HuH-7 (cell line): ENCODE measurements around the gene CSGALNACT2.
"Not testable (repeated sequence)": the region's sequence is repeated elsewhere in the genome, so short reads cannot be mapped to it uniquely, and the experiment has no call there.

ENCODE experiments used
- DNase-seq: peaks from one replicate; pipeline ENCODE4 v3.0.0; 2011; ENCODE audit warnings: low spot score

Gene CSGALNACT2

DNA sequence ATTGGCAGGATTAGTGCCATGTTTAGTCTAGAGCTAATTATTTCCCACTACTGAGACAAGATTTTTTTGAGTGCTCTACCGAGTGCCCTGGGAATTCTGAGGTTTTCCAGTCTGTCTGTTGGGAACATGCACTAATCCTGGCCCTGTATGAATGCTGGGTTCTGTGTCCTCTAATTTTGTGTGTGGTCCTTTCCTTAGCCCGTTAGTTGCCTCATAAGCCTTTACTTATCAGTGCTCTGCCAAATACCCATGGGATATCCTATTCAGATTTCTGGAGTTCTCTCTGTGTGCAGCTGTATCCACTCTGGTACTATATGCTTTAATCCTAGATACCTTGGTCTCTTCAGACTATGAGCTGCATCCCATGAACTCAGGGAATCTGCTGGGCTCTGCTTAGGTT, 13.1 kb downstream of the CSGALNACT2 start:
- no peak for DNase-seq

DNA sequence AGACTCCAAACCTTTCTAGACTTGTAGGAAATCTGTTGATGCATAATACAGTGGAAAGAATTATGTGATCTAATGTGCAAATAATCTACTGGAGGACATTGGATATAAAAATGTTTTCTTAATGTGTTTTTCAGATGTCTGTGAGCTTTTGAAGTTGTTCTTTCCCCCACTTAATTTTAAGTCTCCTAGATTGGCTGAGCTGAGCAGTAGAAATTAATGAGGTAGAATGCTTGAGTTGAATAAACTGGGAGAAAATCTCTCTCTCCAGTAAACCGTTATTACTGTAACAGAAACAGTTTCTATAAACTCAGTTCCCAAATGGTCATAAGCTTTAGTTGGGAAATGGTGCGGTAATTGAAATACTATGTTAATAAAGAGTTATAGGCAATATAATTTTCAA, 15.7 kb downstream of the CSGALNACT2 start:
- no peak for DNase-seq

DNA sequence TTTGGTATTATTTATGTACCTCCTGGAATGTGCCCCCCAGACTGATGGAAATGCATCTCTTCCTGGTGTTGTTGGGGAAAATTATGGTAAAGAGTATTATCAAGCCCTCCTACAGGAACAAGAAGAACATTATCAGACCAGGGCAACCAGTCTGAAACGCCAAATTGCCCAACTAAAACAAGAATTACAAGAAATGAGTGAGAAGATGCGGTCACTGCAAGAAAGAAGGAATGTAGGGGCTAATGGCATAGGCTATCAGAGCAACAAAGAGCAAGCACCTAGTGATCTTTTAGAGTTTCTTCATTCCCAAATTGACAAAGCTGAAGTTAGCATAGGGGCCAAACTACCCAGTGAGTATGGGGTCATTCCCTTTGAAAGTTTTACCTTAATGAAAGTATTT, 17.0 kb downstream of the CSGALNACT2 start:
- DNase-seq: no peak

DNA sequence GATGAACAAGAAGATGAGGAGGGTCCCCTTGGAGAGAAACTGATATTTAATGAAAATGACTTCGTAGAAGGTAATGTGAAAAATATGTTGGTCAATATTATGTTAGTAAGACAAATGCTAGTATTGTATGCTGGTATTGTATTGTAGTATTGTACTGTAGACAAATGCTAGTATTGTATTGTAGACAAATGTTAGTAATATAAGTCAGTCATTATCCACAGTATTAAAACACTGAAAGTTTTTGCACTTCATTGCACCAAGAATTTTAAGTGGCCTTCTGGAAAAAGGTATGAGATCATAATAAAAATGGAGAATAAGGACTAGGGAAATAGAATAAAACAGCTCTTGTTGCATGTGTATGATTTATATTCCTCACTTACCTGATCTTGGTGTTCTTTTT, 17.5 kb downstream of the CSGALNACT2 start:
- no peak for DNase-seq

DNA sequence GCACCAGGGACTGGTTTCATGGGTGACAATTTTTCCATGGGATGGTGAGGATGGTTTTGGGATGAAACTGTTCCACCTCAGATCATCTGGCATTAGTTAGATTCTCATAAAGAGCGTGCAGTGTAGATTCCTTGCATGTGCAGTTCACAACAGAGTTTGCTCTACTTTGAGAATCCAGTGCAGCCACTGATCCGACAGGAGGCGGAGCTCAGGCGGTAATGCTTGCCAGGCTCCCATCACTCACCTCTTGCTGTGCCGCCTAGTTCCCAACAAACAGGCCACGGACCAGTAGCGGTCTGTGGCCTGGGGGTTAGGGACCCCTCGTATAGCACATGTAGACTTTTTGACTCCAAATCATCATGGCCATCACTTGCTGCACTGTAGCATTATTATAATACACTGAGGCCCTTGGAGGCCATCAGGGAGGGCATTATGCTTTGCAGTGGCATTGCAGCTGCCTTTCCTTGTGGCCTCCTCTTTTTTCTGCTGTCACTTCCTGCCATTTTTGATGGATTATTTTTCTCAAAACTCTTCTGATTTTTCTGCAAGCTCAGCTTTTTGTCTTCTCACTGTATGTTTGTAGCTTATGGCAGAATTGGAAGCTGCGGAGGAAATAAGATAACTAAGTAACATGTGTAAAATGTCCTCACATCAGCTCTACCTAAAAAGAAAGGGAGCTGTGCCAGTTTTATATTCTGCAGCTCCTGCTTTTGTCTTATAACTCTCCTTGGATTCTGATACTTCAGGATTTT, 18.5 kb downstream of the CSGALNACT2 start:
- no peak for DNase-seq

DNA sequence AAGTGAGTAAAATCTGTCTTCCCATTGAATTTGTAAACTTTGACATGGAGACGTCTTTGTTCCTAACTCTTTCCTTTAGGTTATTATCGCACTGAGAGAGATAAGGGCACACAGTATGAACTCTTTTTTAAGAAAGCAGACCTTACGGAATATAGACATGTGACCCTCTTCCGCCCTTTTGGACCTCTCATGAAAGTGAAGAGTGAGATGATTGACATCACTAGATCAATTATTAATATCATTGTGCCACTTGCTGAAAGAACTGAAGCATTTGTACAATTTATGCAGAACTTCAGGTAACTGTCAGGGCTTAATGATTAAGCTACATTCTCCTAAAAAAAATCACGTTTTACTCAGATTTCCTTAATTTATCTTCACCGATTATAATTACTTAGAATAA, 20.4 kb downstream of the CSGALNACT2 start:
- DNase-seq: no peak

DNA sequence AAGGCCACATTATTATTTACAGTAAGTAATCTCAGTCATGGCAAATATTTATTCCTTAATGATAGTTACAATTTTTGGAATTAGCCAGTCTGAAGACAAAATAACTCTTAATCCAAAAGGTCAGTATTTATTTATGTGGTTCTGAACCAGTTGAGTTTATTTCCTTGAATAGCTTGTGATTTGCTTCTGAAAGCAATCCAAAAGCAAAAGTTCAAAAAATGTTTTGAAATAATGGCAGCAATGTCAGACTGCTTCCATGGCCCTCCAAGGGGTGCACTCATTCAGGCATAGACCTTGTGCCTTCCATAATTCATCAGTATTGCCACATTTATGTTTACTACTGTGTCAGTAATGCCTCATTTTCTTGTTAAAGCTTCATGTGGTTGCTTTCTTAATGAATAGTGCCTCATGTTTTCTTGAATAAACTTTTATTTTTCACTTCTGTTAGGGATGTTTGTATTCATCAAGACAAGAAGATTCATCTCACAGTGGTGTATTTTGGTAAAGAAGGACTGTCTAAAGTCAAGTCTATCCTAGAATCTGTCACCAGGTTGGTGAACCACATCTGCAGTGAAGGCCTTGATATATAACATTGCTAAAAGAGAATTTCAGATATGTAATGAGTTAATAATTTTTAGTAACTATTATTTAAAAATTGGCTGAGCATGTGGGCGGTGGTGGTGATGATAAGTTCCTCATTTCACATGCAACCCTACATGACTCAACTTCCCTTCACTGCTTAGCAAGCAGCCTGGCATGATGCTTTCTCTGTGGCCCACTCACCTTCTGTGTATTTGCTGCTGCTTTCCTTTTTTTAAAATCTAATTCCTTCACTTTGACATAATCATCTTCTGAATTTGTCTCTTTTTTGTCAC, 22.0 kb downstream of the CSGALNACT2 start:
- DNase-seq: no peak

DNA sequence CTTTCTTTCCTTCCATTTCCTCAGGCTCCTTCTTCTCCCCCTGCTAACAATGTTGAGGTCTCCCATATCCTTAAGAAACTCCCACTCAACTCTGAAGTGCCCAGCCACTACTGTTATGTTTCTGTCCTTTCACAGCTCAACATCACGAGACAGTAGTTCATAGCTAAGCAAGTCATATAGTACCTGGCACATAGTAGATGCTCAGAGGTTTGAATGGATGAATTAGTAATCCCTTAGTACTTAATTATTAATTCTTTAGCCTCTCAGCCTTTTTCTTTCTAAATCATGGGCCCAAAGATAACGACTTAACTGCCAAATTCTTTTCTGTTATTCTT, 22.6 kb downstream of the CSGALNACT2 start:
- no peak for DNase-seq

DNA sequence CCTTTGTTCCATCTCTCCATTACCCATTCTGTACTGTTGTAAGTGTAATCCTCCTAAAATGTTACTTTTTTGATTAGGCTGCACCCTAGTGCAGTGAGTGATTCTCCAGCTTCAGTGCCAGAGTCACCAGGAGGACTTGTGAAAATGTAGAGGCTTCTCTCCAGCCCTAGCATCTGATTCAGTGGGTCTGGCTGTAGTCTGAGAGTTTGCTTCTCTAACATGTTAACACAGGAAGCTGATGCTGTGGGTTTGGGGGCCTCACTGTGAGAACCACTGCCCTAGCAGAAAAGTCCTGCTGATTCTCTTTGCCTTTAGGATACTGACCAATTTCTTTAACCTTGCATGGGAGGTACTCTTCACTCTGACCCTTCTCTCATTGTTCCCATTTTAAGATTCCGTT, 24.4 kb downstream of the CSGALNACT2 start:
- no peak for DNase-seq

DNA sequence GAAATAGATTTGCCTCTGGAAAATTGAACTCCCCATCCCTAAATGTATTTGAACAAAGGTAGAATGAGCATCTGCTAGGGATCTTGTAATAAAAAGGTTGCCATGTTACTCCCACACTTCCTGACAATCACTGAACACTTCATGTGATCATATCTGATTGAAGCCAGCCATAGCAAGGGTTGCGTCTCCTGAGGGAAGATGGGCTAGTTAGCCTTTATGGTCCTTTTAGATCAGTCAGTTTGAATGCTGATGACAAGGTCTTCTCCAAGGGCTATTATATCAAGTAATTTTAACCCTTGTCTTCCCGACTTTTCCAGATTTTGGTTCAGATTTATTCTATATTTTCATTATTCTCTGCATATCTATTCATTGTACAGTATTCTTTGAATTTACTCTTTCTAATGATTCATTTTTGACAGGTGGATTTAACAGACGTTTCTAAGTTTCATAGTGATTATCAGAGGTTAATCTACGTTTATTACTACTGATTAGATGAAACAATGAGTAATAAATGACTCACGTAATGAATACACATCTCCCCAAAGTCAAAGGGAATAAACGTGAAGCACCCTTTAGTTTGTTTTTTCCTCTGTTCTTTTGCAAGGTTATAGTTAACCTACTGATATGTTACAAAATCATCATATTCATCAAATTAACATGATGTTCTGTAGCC, 28.1 kb downstream of the CSGALNACT2 start:
- no peak for DNase-seq

DNA sequence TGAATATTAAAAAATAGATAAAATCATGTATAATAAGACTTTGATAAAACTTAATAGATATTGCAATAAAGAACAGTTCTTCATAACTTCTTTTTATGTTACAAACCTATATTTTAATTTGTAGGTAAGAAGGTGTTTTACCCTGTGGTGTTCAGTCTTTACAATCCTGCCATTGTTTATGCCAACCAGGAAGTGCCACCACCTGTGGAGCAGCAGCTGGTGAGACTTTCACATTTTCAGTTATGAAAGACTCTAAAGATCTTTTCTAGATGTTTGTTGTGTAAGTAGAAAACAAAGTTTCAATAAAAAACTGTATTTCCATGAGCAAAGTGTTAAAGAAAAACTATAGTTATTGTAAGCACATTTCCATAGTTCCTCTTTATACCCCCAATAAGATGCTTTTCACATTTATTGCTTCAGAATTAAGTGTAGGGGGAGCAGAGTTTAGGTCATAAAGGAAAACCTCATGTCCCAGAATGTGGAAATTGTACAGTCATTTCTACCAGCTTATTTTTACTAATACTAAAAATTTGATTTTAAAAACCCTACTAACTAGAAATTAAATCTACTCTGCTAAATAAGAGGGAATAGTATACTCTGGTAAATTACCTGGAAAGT, 28.7 kb downstream of the CSGALNACT2 start:
- no peak for DNase-seq

DNA sequence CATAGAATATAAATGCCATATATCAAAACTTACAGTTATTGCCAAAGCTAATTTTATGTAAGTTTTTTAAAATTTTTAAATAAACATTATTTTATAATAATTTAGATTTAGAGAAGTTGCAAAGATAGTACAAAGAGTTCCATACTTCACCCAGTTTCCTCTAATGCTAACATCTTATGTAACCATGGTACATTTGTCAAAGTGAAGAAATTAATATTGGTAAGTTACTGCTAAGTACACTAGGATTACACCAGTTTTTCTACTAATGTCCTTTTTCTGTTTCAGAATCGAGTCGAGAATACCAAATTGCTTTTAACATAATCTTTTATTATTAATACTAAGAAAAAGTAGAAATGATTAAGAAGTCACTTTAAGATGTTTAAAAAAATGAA, 29.2 kb downstream of the CSGALNACT2 start:
- no peak for DNase-seq

DNA sequence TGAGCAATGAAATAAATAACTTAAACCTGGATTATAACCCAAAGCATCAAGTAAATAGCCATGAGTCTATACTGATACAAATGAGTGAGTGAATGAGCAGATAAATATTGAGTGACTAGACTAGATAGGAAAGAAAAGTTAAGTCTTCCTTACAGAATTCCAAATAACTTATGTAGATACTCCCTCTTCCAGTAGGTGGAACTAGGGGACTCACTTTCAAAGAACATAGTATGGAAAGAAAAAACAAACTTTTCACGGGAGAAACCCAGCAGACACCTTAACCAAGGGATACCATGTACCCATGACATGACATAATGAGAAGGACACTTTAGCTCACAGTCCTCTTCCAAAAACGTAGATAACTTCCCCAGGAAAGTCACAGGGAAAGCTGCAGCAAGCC, 32.2 kb downstream of the CSGALNACT2 start:
- no peak for DNase-seq

DNA sequence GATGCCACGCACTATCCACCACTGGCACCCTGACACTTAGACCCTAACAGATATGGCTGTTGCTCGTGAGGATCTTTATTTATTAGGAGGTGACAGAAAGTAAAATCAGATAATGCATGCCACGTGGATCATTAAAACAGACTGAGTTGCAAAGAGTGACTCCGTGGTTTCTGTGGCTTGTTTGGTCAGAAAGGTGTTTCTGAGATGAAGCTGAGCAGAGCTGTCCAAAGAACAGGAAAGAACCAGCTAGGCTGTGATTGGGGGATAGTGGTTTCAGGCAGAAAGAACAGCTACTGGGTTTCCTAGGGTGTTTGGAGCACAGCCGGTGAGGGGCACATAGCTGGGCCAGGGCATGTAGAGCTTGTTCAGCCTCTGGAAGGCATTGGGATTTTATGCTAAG, 34.4 kb downstream of the CSGALNACT2 start:
- no peak for DNase-seq

DNA sequence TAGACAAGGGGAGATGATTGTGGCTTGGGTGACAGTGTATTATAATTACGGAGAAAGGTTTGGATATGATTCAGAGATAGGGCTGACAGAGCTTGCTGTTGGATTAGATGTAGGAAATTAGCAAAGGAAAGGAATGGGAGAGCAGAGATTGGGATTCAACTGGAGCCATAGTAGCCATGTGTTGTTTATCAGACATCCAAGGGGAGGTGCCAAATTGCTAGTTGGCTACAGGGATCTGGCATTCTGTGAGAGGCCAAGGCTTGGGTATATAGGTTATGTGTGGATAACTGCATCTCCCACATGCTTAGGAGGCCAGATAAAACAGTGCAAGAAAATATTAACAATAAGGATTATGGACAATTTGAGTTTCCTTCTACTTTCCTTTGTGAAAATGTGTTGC, 34.9 kb downstream of the CSGALNACT2 start:
- no peak for DNase-seq

DNA sequence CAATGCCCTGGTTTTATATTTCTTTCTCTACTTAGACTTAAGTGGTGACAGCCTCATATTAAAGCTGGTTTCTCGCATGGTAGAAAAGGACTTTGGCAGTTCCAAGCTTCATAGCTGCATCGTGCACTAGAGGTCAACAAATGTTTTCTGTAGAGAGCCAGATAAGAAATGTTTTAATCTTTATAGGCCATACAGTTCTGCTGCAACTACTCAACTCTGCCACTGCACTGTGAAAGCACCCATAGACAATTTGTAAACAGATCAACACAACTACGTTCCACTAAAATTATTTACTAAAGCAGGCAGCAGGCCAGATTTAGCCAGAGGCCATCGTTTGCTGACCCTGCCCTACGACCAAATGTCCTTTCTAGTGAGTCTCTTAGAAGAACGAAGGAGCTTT, 36.7 kb downstream of the CSGALNACT2 start:
- no peak for DNase-seq

DNA sequence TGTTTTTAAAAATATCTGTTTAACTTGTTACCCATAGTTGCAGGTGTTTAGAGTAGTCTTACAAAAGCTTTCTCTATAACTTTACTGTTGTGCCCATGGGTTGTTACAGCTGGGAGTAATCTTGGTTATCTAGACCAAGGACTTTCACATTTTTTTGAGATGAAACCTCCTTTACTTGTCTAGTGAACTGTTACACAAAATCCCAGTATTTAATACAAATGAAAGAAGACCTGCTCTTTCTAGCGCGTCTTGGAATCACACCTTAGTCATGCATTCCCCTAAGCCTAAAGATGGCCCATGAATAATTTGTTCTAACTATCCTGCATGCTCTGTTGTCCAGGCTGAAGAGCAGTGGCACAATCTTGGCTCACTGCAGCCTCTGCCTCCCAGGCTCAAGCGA, 38.0 kb downstream of the CSGALNACT2 start:
- DNase-seq: no peak

DNA sequence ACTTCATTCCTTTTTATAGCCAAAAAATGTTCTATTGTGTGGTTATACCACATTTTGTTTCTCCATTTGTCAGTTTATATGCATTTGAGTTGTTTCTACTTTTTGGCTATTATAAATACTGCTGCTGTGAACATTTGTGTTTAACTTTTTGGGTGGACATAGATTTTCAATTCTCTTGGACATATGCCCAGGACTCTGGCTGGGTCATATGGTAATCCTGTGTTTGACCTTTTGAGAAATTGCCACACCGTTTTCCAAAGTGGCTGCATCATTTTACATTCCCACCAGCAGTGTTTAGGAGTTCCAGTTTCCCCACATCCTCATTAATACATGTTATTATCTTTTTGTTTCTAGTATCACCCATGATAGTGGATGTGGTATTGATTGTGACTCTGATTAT, 39.4 kb downstream of the CSGALNACT2 start:
- DNase-seq: no peak

DNA sequence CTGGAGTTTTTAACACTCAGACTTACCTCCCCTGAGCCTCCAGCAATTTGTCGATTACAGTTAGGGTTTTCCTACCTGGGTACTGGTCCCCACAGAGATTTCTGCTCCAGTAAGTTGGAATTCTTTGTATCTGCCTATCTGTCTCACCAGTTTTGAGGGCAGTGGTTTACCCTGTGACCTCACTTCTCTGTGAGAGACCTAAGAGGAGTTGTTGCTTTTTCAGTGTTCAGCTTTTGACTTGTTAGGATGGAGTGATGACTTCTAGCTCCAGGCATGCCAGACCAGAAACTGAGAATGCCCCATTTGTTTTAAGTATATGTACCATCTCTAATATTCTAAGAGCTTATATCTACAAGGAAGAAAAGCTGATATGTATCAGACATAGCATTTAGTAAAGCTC, 42.9 kb downstream of the CSGALNACT2 start:
- no peak for DNase-seq

DNA sequence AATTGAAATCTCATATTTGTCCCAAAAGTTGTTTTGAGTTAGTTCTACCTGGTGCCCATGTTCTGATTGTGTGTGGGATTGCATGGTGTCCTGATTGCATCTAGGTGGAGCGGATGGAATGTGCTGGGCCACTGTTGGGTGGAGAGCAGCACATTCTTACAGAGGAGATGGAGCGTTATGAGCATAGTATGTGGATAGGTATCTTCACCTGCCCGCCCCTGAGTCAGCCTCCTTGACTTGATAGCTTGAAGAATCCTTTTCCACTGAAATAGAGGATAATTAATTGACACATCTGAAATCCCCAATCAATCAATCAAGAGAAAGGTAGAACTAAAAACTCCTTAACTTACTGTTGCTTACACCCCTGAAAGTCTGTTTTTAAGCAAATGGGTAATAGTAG, 45.5 kb downstream of the CSGALNACT2 start:
- not testable (repeated sequence) for DNase-seq

DNA sequence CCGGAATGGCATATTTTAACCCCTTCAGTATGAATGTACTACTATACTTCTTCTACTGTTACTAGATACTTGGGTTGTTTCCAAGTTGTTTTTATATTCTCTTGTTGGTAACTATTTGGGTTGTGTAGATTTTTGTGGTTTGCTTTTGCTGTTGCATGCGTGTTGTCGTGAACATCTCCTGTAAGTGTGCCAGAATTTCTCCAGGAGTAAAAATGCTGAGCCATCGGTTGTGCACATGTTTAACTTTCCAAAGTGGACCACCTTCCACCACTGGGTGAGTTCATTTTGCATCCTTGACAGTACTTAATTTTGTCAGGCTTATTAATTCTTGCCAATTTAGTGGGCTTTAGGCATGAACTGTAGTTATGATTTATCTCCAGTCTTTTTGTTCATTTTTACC, 47.9 kb downstream of the CSGALNACT2 start:
- no peak for DNase-seq

DNA sequence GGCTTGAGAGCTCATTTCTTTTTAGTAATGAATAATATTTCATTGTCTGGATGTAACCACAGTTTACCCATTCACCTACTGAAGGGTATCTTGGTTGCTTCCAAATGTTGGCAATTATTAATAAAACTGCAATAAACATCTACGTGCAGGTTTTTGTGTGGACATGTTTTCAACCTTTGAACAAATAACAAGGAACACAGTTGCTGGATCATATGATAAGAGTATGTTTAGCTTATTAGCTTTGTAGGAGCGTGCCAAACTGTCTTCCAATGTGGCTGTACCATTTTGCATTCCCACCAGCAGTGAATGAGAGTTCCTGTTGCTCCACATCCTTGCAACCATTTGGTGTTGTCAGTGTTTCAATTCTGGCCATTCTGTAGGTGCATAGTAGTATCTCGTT, 49.0 kb downstream of the CSGALNACT2 start:
- no peak for DNase-seq

DNA sequence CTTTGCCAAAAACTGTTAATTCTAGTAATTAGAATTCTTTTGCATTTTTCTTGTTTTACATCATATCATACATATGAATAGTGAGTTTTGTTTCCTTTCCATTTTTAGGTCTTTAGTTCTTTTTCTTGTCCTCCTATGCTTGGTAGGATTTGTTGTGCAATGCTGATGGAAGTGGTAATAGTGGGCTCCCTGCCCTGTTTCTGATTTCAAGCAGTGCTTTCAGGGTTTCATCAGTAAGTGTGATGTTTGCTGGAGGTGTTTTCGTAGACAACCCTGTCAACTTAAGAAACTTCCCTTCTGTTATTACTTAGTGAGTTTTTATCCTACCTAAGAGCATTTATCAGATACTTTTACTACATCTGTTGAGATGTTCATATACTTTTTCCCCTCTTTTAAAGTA, 50.5 kb downstream of the CSGALNACT2 start:
- DNase-seq: no peak
